ENCODE data around the gene TRAM2. TPM values are rescaled to one million over a fixed set of nuclear protein-coding genes. Genes with fewer than 3 reads are reported as not detected.

TRAM2 gene
- total and polyA plus RNA-seq, 2 of the 13 experiments (the other 11 are each of a cell fraction or from before 2014, with no cell fraction given) = 49.1 to 72.5 TPM

DNA sequence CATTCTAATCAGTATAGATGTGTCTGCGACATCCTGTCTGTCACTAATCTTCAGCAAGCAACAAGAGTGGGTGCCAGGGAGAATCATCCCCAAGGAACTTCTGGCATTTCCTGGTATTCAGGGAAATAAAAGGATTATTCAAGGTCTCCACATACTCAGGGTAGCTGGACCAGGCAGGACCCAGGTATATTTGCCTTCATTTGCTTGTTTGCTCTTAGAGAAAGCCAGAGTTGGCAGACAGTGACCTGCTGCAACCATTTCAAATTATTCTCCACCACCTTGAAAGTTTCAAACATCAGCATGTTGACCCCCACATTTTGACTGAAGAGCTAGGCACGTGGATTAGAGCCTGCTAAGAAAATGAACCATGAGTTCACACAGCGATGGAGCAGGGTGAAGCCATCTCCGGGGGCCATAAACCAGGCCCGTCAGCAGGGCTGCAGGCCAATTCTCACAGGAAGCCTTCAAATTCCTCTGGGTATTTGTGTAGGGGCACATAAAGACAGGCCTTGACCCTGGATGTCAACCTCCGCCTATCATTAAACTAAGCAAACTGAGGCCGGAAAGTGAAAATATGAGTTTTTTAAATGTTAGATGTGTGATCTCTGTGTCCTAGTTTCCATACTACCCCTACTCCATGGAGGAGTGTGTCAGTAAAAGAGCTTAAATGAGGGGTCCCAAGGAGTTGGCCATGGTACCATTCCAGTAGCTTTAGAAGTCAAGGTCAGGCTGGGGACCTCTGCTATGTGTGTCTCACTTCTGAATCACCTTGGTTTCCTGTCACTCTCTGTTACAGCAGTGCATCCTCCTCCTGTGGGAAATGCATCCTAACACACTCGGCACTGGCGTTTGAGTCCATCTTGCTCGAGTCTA, 32.9 kb downstream of the TRAM2 start (continued):
- TF ChIP-seq, protein P1, sequence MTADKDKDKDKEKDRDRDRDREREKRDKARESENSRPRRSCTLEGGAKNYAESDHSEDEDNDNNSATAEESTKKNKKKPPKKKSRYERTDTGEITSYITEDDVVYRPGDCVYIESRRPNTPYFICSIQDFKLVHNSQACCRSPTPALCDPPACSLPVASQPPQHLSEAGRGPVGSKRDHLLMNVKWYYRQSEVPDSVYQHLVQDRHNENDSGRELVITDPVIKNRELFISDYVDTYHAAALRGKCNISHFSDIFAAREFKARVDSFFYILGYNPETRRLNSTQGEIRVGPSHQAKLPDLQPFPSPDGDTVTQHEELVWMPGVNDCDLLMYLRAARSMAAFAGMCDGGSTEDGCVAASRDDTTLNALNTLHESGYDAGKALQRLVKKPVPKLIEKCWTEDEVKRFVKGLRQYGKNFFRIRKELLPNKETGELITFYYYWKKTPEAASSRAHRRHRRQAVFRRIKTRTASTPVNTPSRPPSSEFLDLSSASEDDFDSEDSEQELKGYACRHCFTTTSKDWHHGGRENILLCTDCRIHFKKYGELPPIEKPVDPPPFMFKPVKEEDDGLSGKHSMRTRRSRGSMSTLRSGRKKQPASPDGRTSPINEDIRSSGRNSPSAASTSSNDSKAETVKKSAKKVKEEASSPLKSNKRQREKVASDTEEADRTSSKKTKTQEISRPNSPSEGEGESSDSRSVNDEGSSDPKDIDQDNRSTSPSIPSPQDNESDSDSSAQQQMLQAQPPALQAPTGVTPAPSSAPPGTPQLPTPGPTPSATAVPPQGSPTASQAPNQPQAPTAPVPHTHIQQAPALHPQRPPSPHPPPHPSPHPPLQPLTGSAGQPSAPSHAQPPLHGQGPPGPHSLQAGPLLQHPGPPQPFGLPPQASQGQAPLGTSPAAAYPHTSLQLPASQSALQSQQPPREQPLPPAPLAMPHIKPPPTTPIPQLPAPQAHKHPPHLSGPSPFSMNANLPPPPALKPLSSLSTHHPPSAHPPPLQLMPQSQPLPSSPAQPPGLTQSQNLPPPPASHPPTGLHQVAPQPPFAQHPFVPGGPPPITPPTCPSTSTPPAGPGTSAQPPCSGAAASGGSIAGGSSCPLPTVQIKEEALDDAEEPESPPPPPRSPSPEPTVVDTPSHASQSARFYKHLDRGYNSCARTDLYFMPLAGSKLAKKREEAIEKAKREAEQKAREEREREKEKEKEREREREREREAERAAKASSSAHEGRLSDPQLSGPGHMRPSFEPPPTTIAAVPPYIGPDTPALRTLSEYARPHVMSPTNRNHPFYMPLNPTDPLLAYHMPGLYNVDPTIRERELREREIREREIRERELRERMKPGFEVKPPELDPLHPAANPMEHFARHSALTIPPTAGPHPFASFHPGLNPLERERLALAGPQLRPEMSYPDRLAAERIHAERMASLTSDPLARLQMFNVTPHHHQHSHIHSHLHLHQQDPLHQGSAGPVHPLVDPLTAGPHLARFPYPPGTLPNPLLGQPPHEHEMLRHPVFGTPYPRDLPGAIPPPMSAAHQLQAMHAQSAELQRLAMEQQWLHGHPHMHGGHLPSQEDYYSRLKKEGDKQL (CRISPR knock-in tag; IDR thresholded peaks at IDR 0.05; ENCODE audit: low read depth) = peak; percentile 83
- TF ChIP-seq ZNF136 (CRISPR knock-in tag; IDR thresholded peaks at IDR 0.05; ENCODE audit: low read depth) (no peak; the same call in 1 of the 2 replicates), HMG20A (CRISPR knock-in tag; IDR thresholded peaks at IDR 0.05; ENCODE audit: borderline replicate concordance) (no peak; the same call in none of the 2 replicates), ZNF737 (CRISPR knock-in tag; IDR thresholded peaks at IDR 0.05; ENCODE audit: borderline replicate concordance) (no peak), JUN (CRISPR knock-in tag; IDR thresholded peaks at IDR 0.05) (0 out of 2 replicates have a peak, but pooled peaks have one; percentile 70), ZFP36L1 (CRISPR knock-in tag; IDR thresholded peaks at IDR 0.05) (peak; percentile 85; the same call in 1 of the 2 replicates), KMT2A (CRISPR knock-in tag; IDR thresholded peaks at IDR 0.05) (peak; percentile 74; the same call in 1 of the 2 replicates), MYC (CRISPR knock-in tag; IDR thresholded peaks at IDR 0.05; ENCODE audit: borderline replicate concordance) (peak; percentile 72; the same call in 1 of the 2 replicates), KDM2A (CRISPR knock-in tag; IDR thresholded peaks at IDR 0.05; ENCODE audit: borderline replicate concordance, low read depth) (peak; percentile 61; the same call in 1 of the 2 replicates), HOXD1 (CRISPR knock-in tag; IDR thresholded peaks at IDR 0.05) (peak; percentile 72), HNRNPK (IDR thresholded peaks at IDR 0.05; ENCODE audit: low read depth, low read length, poor library complexity, severe bottlenecking) (no peak), MED13 (CRISPR knock-in tag; IDR thresholded peaks at IDR 0.05) (peak; percentile 30; the same call in 1 of the 2 replicates), NFRKB (IDR thresholded peaks at IDR 0.05) (no peak), POGZ (CRISPR knock-in tag; IDR thresholded peaks at IDR 0.05) (peak; percentile 63)
- TF ChIP-seq, protein P2, sequence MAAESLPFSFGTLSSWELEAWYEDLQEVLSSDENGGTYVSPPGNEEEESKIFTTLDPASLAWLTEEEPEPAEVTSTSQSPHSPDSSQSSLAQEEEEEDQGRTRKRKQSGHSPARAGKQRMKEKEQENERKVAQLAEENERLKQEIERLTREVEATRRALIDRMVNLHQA (CRISPR knock-in tag; IDR thresholded peaks at IDR 0.05) = no peak
- TF ChIP-seq, protein P3, sequence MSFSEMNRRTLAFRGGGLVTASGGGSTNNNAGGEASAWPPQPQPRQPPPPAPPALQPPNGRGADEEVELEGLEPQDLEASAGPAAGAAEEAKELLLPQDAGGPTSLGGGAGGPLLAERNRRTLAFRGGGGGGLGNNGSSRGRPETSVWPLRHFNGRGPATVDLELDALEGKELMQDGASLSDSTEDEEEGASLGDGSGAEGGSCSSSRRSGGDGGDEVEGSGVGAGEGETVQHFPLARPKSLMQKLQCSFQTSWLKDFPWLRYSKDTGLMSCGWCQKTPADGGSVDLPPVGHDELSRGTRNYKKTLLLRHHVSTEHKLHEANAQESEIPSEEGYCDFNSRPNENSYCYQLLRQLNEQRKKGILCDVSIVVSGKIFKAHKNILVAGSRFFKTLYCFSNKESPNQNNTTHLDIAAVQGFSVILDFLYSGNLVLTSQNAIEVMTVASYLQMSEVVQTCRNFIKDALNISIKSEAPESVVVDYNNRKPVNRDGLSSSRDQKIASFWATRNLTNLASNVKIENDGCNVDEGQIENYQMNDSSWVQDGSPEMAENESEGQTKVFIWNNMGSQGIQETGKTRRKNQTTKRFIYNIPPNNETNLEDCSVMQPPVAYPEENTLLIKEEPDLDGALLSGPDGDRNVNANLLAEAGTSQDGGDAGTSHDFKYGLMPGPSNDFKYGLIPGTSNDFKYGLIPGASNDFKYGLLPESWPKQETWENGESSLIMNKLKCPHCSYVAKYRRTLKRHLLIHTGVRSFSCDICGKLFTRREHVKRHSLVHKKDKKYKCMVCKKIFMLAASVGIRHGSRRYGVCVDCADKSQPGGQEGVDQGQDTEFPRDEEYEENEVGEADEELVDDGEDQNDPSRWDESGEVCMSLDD (CRISPR knock-in tag; IDR thresholded peaks at IDR 0.05; ENCODE audit: borderline replicate concordance) = 0 out of 2 replicates have a peak, but pooled peaks have one; percentile 66
- TF ChIP-seq, protein P4, sequence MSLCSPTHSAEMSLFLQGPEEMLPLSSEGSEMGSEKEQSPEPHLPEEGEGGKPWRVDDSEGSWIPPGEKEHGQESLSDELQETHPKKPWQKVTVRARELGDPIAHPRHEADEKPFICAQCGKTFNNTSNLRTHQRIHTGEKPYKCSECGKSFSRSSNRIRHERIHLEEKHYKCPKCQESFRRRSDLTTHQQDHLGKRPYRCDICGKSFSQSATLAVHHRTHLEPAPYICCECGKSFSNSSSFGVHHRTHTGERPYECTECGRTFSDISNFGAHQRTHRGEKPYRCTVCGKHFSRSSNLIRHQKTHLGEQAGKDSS (CRISPR knock-in tag; IDR thresholded peaks at IDR 0.05; ENCODE audit: borderline replicate concordance, low read depth) = 0 out of 2 replicates have a peak, but pooled peaks have one; percentile 67

Measured in HepG2 (cell line).